ENCODE results near the gene PRAMEF11.

DNA sequence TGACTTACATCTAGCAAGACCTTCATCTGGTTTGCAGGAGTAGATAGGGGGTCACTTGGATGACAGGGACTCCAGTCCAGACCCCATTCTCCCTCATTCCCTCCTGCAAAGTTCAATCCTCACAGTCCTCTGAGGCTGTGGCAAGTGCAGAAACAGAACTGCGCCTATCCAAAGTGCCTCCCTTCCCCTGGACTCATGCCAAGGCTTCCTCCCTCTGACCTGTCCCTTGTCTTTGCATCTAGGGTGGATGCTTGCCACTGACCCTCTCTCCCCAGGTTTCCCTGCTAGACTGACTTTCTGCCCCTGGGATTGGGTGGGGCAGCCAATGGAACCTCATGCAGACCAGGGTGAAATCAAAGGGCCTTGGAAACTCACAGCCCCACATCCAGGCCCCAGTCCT, 21.3 kb downstream of the PRAMEF11 start:
- TF ChIP-seq MXI1 (conservative IDR thresholded peaks at IDR 0.05; ENCODE audit: poor library complexity, severe bottlenecking) (no peak), EZH2 (IDR thresholded peaks at IDR 0.05; ENCODE audit: borderline replicate concordance, insufficient read depth, low read length, poor library complexity, severe bottlenecking) (no peak), POLR2AphosphoS5 (IDR thresholded peaks at IDR 0.05) (no peak), RAD21 (conservative IDR thresholded peaks at IDR 0.05) (no peak), EP300 (conservative IDR thresholded peaks at IDR 0.05; ENCODE audit: poor library complexity, severe bottlenecking) (no peak), TAF1 (IDR thresholded peaks at IDR 0.05; ENCODE audit: low read depth) (no peak)
- TF ChIP-seq, protein P1, sequence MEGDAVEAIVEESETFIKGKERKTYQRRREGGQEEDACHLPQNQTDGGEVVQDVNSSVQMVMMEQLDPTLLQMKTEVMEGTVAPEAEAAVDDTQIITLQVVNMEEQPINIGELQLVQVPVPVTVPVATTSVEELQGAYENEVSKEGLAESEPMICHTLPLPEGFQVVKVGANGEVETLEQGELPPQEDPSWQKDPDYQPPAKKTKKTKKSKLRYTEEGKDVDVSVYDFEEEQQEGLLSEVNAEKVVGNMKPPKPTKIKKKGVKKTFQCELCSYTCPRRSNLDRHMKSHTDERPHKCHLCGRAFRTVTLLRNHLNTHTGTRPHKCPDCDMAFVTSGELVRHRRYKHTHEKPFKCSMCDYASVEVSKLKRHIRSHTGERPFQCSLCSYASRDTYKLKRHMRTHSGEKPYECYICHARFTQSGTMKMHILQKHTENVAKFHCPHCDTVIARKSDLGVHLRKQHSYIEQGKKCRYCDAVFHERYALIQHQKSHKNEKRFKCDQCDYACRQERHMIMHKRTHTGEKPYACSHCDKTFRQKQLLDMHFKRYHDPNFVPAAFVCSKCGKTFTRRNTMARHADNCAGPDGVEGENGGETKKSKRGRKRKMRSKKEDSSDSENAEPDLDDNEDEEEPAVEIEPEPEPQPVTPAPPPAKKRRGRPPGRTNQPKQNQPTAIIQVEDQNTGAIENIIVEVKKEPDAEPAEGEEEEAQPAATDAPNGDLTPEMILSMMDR (IDR thresholded peaks at IDR 0.05; ENCODE audit: poor library complexity, severe bottlenecking) = no peak
- TF ChIP-seq, protein P2, sequence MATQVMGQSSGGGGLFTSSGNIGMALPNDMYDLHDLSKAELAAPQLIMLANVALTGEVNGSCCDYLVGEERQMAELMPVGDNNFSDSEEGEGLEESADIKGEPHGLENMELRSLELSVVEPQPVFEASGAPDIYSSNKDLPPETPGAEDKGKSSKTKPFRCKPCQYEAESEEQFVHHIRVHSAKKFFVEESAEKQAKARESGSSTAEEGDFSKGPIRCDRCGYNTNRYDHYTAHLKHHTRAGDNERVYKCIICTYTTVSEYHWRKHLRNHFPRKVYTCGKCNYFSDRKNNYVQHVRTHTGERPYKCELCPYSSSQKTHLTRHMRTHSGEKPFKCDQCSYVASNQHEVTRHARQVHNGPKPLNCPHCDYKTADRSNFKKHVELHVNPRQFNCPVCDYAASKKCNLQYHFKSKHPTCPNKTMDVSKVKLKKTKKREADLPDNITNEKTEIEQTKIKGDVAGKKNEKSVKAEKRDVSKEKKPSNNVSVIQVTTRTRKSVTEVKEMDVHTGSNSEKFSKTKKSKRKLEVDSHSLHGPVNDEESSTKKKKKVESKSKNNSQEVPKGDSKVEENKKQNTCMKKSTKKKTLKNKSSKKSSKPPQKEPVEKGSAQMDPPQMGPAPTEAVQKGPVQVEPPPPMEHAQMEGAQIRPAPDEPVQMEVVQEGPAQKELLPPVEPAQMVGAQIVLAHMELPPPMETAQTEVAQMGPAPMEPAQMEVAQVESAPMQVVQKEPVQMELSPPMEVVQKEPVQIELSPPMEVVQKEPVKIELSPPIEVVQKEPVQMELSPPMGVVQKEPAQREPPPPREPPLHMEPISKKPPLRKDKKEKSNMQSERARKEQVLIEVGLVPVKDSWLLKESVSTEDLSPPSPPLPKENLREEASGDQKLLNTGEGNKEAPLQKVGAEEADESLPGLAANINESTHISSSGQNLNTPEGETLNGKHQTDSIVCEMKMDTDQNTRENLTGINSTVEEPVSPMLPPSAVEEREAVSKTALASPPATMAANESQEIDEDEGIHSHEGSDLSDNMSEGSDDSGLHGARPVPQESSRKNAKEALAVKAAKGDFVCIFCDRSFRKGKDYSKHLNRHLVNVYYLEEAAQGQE (IDR thresholded peaks at IDR 0.05; ENCODE audit: borderline replicate concordance) = no peak
